OCI-LY1 (cell line): ENCODE measurements around the gene ZNF275.
"Not testable (repeated sequence)": the region's sequence is repeated elsewhere in the genome, so short reads cannot be mapped to it uniquely, and the experiment has no call there.

ENCODE experiments used
- CTCF ChIP-seq: fragments of 200-600 bp; sonication (generic), shearing (Covaris generic); IDR thresholded peaks from 2 replicates; pipeline ENCODE4 v1.5.1; 2017; ENCODE audit warnings: mild to moderate bottlenecking, antibody characterized with exemption, low read length, moderate library complexity, mixed read lengths
- EZH2 ChIP-seq: fragments of 200-600 bp; sonication (generic), shearing (Covaris generic); IDR thresholded peaks from 2 replicates; pipeline ENCODE4 v1.8.0; 2017; ENCODE audit warnings: borderline replicate concordance, mixed run types, mild to moderate bottlenecking, antibody characterized with exemption, low read length, moderate library complexity, mixed read lengths

DNA sequence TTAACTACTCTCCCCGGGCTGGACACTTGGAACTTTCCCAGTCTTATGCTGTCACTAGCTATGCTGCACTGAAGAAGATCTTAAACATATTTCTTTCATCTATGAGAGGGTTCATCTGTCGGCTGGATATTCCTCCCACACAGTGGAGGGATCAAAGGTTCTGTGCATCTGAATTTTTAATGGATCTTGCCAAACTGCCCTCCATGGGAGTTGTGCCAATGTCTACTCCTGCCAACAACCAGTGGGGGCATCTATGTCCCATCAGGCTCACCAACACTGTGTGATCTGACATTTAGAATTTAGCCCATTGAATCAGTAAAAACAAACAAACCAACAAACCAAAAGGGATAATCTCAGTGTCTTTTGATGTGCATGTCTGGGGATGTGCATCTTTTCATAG, 45.1 kb upstream of the ZNF275 start:
- TF ChIP-seq CTCF, EZH2: not testable (repeated sequence)
